H54 (cell line): Measurements from ENCODE around the gene ALG12.
"Not testable (repeated sequence)": the region's sequence is repeated elsewhere in the genome, so short reads cannot be mapped to it uniquely, and the experiment has no call there.

Source experiments
- DNase-seq: peaks from one replicate; pipeline ENCODE4 v3.0.0; 2011; ENCODE audit warnings: low spot score, mixed read lengths; ENCODE audit not compliant: insufficient read length
- FAIRE-seq: peaks from 3 replicates; lab custom pipeline; 2011; peaks lifted over from hg19 to GRCh38; lab: Jason Lieb, UNC
- POLR2A ChIP-seq: IDR thresholded peaks from 2 replicates; pipeline ENCODE4 v1.6.1; 2011; ENCODE audit warnings: low read depth, mild to moderate bottlenecking, low read length

ALG12 gene

DNA sequence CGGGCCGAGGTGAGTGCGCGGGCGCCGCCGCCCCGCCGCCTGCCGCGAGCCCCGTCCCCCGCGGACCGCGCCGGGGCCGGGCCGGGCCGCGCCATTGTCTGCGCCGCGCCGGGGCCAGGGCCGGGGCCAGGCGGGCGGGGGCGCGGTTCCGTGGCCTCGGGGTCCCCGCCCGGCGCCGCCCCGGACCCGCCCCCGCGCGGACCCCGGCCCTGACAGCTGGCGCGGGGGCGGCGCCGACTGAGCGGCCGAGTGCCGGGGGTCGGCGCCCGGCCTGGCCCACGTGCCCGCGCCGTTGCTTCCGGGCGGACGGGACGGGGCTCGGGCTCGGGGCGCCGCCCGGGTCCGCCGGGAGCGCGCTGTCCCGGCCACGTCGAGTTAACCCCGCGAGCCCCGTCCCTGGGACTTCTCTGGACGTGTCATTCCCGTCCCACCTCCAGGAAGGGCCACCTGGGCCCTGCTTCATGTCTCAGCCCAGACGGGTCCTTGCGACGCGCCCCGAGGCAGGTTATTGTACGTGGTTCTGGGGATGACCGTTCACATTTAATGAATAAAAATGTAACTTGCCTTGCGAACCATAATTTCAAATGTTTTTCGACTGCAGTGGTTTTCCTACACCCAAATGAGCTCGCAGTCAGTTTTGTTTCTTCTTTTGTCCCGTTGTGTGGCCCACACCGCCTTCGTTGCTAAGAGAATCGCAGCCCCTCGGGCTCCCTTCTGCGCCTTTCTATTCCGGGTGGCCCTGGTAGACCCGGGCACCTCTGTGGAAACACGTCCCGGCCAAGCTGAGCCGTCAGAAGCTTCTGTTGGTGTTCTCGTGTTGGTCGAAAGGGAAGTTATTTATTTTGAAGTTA, 64.0 kb downstream of the ALG12 start:
- FAIRE-seq (no peak), DNase-seq (no peak)
- TF ChIP-seq POLR2A, result no peak

DNA sequence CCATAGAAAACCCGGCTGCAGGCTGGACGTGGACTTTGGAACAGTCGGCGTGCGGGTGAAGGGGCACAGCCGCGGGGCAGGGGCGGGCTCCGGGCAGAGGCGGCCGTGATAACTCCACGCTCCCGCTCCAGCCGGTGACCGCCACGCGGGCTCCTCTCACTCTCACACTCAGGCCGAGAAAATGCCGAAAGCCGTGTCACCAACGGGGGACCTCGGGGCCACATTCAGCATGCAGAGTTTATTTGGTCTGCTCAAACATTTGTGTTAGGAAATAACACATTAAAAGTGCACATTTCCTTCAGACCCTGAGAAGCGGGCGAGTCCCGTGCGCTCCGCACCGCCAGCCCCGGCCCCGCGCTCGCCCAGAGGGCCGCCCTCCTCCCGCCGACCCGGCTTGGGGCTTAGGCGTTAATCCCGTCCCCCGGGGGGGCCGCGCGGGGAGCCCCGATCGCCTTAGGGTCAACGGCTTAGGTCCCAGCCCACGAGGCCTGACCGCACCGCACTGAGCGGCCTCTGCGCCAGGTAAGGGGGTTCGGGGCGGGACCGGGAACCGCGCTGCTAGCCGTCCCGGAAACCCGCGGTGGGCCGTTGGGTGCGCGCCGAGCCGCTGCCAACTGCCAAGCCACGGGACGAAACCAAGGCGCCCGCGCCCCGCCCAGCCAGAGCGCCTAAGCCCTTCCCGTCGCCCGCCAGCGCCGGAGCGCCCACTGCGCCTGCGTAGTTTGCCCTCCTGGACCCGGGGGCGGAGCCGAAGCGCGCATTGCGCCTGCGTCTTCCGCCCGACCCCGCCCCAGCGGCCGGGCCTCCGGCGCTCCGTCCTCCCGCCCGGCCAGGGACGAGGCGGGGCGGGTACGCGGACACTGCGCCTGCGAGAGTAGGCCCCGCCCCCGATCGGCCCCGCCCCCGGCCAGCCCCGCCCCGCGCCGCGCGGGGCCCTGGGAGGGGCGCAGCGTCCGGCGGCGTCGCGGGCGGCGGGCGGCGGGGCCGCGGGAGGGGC, 65.0 kb downstream of the ALG12 start, which contains the start of gene ZBED4:
Gene ZBED4 (plus strand): TSS at position 947 of the 997 bp plus-strand sequence. CDS start 29,819 bp downstream, outside the sequence.
- DNase-seq, result peak; percentile 91
- TF ChIP-seq POLR2A, result peak; percentile 81
- no peak for FAIRE-seq

DNA sequence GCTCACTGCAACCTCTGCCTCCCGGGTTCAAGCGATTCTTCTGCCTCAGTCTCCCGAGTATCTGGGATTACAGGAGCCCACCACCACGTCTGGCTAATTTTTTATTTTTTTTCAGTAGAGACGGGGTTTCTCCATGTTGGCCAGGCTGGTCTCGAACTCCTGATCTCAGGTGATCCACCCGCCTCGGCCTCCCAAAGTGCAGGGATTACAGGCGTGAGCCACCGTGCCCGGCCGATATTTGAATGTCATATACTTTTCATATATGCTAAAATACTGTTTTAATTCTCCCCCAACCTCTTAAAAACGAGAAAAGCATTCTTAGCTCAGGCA, 65.7 kb downstream of the ALG12 start:
- DNase-seq, FAIRE-seq: not testable (repeated sequence)

DNA sequence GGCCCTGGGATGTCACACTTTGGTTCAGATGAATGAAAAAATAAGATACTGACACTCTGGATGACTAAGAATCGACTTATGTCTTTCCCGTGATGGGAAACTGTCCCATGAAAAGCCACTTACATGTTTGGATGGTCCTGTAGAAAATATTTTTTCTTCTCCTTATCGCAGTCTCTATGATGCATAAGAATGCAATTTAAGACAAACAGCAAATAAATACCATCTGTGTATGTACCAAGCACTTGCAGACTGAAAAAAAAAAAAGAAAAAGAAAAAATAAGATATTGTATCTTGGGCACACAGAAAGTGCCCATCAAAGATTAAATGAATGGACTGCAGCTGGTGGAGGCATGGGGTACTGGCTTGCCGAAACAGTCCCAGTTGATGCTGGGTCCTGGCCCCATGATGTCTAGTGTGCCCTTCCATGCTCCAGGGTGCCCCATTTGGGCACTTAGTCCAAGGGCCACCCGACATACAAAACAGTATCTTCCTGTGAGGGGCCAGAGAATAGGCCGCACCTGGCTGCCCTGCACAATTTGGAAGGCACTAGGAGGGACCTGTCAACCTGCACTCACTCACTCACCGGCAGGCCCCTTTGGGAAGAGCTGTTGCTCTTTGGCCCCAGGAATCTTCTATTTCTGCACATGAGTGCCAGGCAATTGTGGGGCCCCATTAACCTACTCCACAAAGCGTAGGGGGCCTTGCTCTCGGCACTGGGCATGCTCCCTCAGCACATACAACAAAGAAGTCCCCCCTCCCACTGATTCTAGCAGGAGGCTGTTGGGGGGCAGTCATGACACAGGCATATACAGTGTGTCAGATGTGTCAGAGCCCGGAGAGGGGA, 67.1 kb downstream of the ALG12 start:
- FAIRE-seq, result no peak
- DNase-seq, result no peak
- no peak for TF ChIP-seq POLR2A
